ENCODE results near the gene GUCY1A1.

DNA sequence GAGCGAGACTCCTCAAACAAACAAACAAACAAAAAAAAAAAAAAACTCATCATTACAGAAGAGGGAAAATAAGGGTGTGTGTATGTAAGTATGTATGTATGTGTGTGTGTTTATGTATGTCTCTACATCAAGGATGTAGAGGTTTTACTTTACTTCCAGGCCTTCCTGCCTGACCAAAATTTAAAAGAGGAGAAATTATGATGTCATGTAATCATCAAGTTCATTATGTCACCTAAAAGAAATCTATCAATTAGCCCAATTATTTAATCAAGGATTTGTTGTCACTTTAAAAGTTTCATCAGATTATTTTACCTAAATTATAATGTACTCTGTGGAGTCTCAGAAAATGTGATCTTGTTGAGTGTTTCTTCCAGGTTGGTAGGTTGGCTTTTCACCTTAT is 21.6 kb downstream of the GUCY1A1 start:
- TF ChIP-seq CTCF (IDR thresholded peaks at IDR 0.05; ENCODE audit: poor library complexity, severe bottlenecking) (no peak), RAD21 (conservative IDR thresholded peaks at IDR 0.05) (no peak), EP300 (conservative IDR thresholded peaks at IDR 0.05; ENCODE audit: poor library complexity, severe bottlenecking) (no peak), SMC3 (conservative IDR thresholded peaks at IDR 0.05; ENCODE audit: poor library complexity) (no peak), EZH2 (IDR thresholded peaks at IDR 0.05; ENCODE audit: borderline replicate concordance, insufficient read depth, low read length, poor library complexity, severe bottlenecking) (no peak), POLR2AphosphoS5 (IDR thresholded peaks at IDR 0.05) (no peak), MXI1 (conservative IDR thresholded peaks at IDR 0.05; ENCODE audit: poor library complexity, severe bottlenecking) (no peak), REST (IDR thresholded peaks at IDR 0.05; ENCODE audit: borderline replicate concordance) (no peak), TAF1 (IDR thresholded peaks at IDR 0.05; ENCODE audit: low read depth) (no peak)

Measured in neural cell (in vitro differentiated cells).